PFSK-1 (cell line): ENCODE measurements around the gene CEP170.

Source experiments
- FOXP2 ChIP-seq: optimal IDR thresholded peaks from 2 replicates; pipeline ENCODE3; 2011; ENCODE audit warnings: borderline replicate concordance, control low read depth, inconsistent platforms; ENCODE audit not compliant: insufficient read depth; ENCODE audit errors: extremely low read length, extremely low read depth
- POLR2AphosphoS5 ChIP-seq: IDR thresholded peaks from 2 replicates; pipeline ENCODE4 v1.6.1; 2012; ENCODE audit warnings: low read depth, mild to moderate bottlenecking, control low read depth, low read length, moderate library complexity
- SIN3A ChIP-seq: IDR thresholded peaks from 2 replicates; pipeline ENCODE4 v1.6.1; 2012; ENCODE audit warnings: mild to moderate bottlenecking, low read length, moderate library complexity, borderline replicate concordance; ENCODE audit not compliant: insufficient read depth
- TAF1 ChIP-seq: IDR thresholded peaks from 2 replicates; pipeline ENCODE4 v1.6.1; 2012; ENCODE audit warnings: low read length, control low read depth, borderline replicate concordance; ENCODE audit not compliant: insufficient read depth
- TF ChIP-seq, protein P1 (sequence below), 2 experiments: IDR thresholded peaks; 2 replicates each; pipeline versions ENCODE4 v1.6.1 to v1.8.0; 2011 to 2012; ENCODE audit warnings: low read depth in 2 of 2, low read length in 2 of 2, control low read depth in 1 of 2, inconsistent platforms in 1 of 2, mild to moderate bottlenecking in 1 of 2, moderate library complexity in 1 of 2; ENCODE audit not compliant: insufficient read depth in 1 of 2

Gene CEP170

DNA sequence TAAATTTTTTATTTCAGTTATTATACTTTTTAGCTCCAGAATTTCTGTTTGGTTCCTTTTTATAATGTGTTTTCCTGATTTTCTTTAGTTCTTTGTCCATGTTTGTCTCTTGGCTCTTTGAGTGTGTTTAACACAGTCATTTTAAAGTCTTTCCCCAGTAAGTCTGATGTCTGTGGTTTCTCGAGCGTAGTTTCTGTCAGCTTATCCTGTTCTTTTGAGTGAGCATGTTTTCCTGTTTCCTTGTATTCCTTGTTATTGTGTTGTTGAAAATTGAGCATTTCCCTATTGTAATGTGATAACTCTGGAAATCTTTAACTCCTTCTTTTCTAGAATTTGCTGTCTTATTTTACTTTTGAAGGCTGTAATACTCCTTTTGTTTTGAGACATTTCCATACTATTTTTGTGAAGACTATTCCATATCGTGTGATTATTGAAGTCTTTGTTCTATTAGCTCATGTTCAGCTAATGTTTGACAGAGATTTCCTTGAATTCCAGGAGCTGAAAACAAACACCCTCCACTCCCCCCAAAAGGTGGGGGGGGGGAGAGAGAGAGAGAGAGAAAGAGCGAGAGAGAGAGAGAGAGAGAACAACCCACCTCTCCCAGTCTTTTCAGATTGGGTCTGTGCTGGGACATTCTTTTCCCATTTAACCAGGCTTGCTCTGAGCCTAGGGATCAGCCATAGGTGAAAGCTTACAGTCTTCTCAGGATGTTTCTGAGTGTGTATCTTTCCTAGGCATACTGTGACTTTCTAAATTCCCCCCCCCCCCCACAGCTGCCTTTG is 39.1 kb upstream of the CEP170 start:
- no peak for TF ChIP-seq TAF1
- no peak for TF ChIP-seq FOXP2
- TF ChIP-seq, protein P1, sequence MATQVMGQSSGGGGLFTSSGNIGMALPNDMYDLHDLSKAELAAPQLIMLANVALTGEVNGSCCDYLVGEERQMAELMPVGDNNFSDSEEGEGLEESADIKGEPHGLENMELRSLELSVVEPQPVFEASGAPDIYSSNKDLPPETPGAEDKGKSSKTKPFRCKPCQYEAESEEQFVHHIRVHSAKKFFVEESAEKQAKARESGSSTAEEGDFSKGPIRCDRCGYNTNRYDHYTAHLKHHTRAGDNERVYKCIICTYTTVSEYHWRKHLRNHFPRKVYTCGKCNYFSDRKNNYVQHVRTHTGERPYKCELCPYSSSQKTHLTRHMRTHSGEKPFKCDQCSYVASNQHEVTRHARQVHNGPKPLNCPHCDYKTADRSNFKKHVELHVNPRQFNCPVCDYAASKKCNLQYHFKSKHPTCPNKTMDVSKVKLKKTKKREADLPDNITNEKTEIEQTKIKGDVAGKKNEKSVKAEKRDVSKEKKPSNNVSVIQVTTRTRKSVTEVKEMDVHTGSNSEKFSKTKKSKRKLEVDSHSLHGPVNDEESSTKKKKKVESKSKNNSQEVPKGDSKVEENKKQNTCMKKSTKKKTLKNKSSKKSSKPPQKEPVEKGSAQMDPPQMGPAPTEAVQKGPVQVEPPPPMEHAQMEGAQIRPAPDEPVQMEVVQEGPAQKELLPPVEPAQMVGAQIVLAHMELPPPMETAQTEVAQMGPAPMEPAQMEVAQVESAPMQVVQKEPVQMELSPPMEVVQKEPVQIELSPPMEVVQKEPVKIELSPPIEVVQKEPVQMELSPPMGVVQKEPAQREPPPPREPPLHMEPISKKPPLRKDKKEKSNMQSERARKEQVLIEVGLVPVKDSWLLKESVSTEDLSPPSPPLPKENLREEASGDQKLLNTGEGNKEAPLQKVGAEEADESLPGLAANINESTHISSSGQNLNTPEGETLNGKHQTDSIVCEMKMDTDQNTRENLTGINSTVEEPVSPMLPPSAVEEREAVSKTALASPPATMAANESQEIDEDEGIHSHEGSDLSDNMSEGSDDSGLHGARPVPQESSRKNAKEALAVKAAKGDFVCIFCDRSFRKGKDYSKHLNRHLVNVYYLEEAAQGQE (IDR thresholded peaks at IDR 0.05; ENCODE audit: insufficient read depth in 1 of 2, low read depth in 2 of 2, low read length in 2 of 2): no peak
- no peak for TF ChIP-seq POLR2AphosphoS5
- TF ChIP-seq SIN3A: no peak

DNA sequence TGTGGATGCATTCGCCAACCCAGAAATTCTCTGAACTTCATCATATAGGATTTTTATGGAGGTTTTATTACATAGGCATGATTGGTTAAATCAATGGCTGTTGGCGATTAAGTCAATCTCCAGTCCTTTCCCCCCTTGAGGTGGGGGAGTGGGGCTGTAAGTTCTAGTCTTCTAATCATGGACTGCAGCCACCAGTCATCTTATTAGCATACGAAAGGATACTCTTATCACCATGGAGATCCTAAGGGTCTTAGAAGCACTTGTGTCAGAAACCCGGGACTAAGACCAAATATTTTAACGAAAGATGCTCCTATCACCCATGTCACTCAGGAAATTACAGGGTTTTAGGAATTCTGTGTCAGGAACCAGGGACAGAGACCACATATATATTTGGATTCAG is 37.0 kb upstream of the CEP170 start:
- no peak for TF ChIP-seq FOXP2

DNA sequence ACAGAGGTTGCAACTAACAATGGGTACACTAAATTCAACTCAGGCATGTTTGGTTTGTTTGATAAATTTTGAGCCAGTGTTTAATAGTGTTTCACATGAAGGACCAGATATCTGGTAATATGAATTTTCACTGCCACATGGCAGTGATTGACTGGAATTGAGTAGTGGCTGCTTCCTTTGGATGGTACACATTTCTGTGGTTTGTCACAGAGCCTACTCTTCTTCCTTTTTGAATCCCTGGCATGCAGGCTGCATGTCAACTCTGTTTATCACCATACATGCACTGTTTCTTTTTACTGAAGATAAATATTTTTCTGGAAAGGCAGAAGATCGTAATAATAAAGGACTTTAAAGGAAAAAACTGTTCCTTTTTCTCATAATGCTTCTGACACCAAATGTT is 36.2 kb upstream of the CEP170 start:
- TF ChIP-seq FOXP2 (no peak), TAF1 (no peak), POLR2AphosphoS5 (no peak), SIN3A (no peak)
- TF ChIP-seq, protein P1 (IDR thresholded peaks at IDR 0.05; ENCODE audit: insufficient read depth in 1 of 2, low read depth in 2 of 2, low read length in 2 of 2): no peak

DNA sequence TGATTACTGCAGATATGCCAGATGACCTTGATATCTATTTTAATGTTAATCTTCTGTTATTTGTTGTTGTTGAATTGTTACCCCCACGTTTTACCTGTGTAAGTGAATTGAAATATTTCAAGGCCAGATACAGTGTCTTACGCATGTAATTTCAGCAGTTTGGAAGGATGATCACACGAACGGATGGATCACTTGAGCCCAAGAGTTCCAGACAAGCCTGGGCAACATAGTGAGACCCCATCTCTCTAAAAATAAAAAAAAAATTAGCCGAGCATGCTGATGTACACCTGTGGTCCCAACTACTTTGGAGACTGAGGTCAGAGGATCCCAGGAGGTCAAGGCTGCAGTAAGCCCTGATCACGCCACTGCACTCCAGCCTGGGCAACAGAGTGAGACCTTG is 33.0 kb upstream of the CEP170 start:
- TF ChIP-seq TAF1: no peak
- TF ChIP-seq SIN3A: no peak
- no peak for TF ChIP-seq POLR2AphosphoS5
- TF ChIP-seq FOXP2: no peak
- TF ChIP-seq, protein P1 (IDR thresholded peaks at IDR 0.05; ENCODE audit: insufficient read depth in 1 of 2, low read depth in 2 of 2, low read length in 2 of 2): no peak

DNA sequence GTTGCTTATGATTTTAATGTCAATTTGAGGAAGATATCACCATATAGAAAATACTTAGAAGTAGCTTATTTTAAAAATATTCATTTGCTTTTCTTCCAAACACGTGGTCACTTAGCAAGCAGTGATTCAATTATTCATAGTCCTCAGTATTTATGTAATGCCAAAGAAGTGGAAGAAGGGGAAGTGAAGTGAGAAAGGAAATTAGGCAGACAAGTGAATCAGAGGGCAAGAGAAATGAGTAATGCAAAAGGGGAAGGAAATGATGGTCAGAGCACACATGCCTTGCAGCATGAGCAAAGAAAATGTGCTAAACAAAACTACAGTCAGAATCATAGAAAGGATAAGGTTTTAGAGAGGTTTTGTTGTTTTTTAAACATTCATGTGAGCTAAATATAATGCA is 32.6 kb upstream of the CEP170 start:
- no peak for TF ChIP-seq TAF1
- peak; percentile 81; the same call in 1 of the 2 replicates for TF ChIP-seq SIN3A
- TF ChIP-seq, protein P1 (IDR thresholded peaks at IDR 0.05; ENCODE audit: insufficient read depth in 1 of 2, low read depth in 2 of 2, low read length in 2 of 2): peak in 1 of 2 experiments; percentile 66; a peak in 2 of 4 replicates
